DND-41 (cell line): Measurements from ENCODE around the gene NIM1K.

ENCODE experiments used
- ATAC-seq: fragments of 200-7000 bp; cut with Tn5 transposase; 3 replicates; pipeline ENCODE4 v1.9.1; 2021; ENCODE audit warnings: low read depth; ENCODE audit not compliant: insufficient read depth
- DNase-seq: peaks from one replicate; pipeline ENCODE4 v3.0.0-alpha.2; 2020
- H2AFZ ChIP-seq: 2 replicates; pipeline ENCODE4 v1.6.0; 2012; ENCODE audit warnings: low read depth, low read length
- H3K27ac ChIP-seq: 2 replicates; pipeline ENCODE4 v1.5.1; 2012; ENCODE audit warnings: low read length, inconsistent platforms
- H3K27me3 ChIP-seq: fragments of 200-600 bp; sonication (generic); 2 replicates; pipeline ENCODE4 v1.6.0; 2012; ENCODE audit warnings: low read length, mild to moderate bottlenecking, inconsistent platforms; ENCODE audit not compliant: insufficient read depth, poor library complexity
- H3K36me3 ChIP-seq: 2 replicates; pipeline ENCODE4 v1.5.1; 2012; ENCODE audit warnings: low read length, inconsistent platforms; ENCODE audit not compliant: insufficient read depth
- H3K4me1 ChIP-seq: 2 replicates; pipeline ENCODE4 v1.5.1; 2012; ENCODE audit warnings: mild to moderate bottlenecking, low read length; ENCODE audit not compliant: insufficient read depth
- H3K4me2 ChIP-seq: 2 replicates; pipeline ENCODE4 v1.6.0; 2012; ENCODE audit warnings: mild to moderate bottlenecking, moderate library complexity, low read length, inconsistent platforms; ENCODE audit not compliant: insufficient read depth
- H3K4me3 ChIP-seq, 2 experiments: fragments of 200-600 bp in 1 of 2; shearing (Covaris generic) in 1 of 2; 2 replicates each; pipeline ENCODE4 v1.5.1; 2012 to 2016; ENCODE audit warnings: inconsistent platforms in 2 of 2, low read length in 2 of 2, mild to moderate bottlenecking in 2 of 2, low read depth in 1 of 2, moderate library complexity in 1 of 2
- H3K79me2 ChIP-seq: 2 replicates; pipeline ENCODE4 v1.6.0; 2012; ENCODE audit warnings: low read length, inconsistent platforms; ENCODE audit not compliant: insufficient read depth
- H3K9ac ChIP-seq: 2 replicates; pipeline ENCODE4 v1.6.0; 2012; ENCODE audit warnings: low read depth, mild to moderate bottlenecking, inconsistent platforms, low read length, moderate library complexity
- H3K9me3 ChIP-seq: 2 replicates; pipeline ENCODE4 v1.5.1; 2012; ENCODE audit warnings: low read length, moderate library complexity, mild to moderate bottlenecking, inconsistent platforms; ENCODE audit not compliant: insufficient read depth, severe bottlenecking
- H4K20me1 ChIP-seq: 2 replicates; pipeline ENCODE4 v1.6.0; 2012; ENCODE audit warnings: low read length; ENCODE audit not compliant: insufficient read depth
- EZH2 ChIP-seq: IDR thresholded peaks from 3 replicates; pipeline ENCODE4 v1.6.1; 2012; ENCODE audit warnings: borderline replicate concordance, low read depth, mild to moderate bottlenecking, moderate library complexity, low read length, inconsistent platforms; ENCODE audit not compliant: severe bottlenecking
- TF ChIP-seq, protein P1 (sequence below): IDR thresholded peaks from 2 replicates; pipeline ENCODE4 v1.5.1; 2012; ENCODE audit warnings: borderline replicate concordance, low read length, moderate library complexity, mild to moderate bottlenecking; ENCODE audit not compliant: poor library complexity, severe bottlenecking; ENCODE audit errors: extremely low read depth

Gene NIM1K

DNA sequence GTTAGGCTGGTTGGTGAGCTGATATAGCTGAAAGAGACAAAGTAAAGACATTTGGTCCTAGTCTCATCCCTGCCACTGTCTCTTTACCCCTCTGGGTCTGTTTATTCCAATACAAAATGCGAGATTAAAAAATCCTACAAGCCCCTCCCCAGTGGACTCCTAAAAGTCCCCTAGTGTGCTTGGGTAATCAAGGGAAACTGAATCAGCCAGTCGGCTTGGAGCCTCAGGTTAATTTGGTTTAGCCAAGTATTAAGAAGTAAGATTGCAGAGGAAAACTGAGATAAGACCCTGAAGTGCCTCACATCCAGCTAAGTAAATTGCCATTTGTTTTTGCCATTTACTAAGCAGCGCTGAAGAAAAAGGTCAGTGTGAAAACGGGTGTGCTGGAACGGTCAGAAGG is 10.4 kb downstream of the NIM1K start:
- ATAC-seq (no peak), DNase-seq (no peak)
- Histone ChIP-seq H3K4me1 (no peaks in the 10 kb centered on the region), H4K20me1 (no peaks in the 10 kb centered on the region), H3K27ac (no peak overlapping the region), H3K4me3 (no peak overlapping the region), H3K9me3 (no peaks in the 10 kb centered on the region), H3K27me3 (no peaks in the 10 kb centered on the region), H3K36me3 (no peaks in the 10 kb centered on the region), H3K9ac (no peak overlapping the region), H3K79me2 (no peaks in the 10 kb centered on the region), H2AFZ (no peak overlapping the region), H3K4me2 (no peak overlapping the region)
- TF ChIP-seq, protein P1, sequence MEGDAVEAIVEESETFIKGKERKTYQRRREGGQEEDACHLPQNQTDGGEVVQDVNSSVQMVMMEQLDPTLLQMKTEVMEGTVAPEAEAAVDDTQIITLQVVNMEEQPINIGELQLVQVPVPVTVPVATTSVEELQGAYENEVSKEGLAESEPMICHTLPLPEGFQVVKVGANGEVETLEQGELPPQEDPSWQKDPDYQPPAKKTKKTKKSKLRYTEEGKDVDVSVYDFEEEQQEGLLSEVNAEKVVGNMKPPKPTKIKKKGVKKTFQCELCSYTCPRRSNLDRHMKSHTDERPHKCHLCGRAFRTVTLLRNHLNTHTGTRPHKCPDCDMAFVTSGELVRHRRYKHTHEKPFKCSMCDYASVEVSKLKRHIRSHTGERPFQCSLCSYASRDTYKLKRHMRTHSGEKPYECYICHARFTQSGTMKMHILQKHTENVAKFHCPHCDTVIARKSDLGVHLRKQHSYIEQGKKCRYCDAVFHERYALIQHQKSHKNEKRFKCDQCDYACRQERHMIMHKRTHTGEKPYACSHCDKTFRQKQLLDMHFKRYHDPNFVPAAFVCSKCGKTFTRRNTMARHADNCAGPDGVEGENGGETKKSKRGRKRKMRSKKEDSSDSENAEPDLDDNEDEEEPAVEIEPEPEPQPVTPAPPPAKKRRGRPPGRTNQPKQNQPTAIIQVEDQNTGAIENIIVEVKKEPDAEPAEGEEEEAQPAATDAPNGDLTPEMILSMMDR = no peak
- TF ChIP-seq EZH2 = no peak

DNA sequence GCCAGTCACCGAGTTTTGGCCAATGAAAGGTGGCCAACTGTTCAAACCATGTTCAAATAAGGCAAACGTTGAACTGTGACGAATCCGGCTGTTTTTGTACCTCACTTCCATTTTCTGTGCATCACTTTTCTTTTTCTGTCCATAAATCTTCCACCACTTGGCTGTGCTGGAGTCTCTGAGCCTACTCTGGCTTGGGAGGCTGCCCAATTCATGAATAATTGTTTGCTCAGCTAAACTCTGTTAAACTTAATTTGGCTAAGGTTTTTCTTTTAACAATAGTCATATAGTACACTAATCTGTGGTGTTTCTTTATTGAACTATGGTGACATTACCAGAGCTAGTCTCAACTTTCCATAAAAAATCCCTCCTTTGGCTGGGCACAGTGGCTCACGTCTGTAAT is 11.3 kb downstream of the NIM1K start:
- Histone ChIP-seq H3K36me3 (no peaks in the 10 kb centered on the region), H3K4me1 (no peaks in the 10 kb centered on the region), H2AFZ (no peak overlapping the region), H3K9me3 (no peaks in the 10 kb centered on the region), H3K79me2 (no peaks in the 10 kb centered on the region), H3K27ac (no peak overlapping the region), H3K4me3 (no peak overlapping the region), H4K20me1 (no peaks in the 10 kb centered on the region), H3K27me3 (no peaks in the 10 kb centered on the region), H3K4me2 (no peak overlapping the region), H3K9ac (no peak overlapping the region)
- TF ChIP-seq, protein P1 = no peak
- no peak for TF ChIP-seq EZH2
- no peak for ATAC-seq
- DNase-seq = no peak

DNA sequence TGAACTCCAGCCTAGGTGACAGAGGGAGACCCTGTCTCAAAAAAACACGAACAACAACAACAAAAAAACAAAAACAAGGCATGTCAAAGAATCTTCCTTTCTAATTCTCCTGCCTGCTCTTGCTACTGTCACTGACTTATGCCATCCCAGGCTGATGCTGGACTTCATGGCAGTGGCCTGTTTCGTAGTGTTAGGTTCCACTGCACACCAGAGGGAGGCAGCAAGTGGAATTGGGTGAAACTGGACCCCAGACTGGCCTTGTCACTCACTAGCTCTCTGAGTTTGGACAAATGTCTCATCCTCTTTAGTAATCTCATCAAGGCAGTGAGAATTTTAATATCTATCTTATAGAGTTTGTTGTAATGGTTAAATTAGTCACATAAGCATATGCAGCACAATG is 12.9 kb downstream of the NIM1K start:
- TF ChIP-seq, protein P1 = no peak
- TF ChIP-seq EZH2 = no peak
- ATAC-seq (no peak), DNase-seq (no peak)
- Histone ChIP-seq H3K27ac (no peak overlapping the region), H3K4me2 (no peak overlapping the region), H2AFZ (no peak overlapping the region), H3K4me1 (no peaks in the 10 kb centered on the region), H3K79me2 (no peaks in the 10 kb centered on the region), H4K20me1 (no peaks in the 10 kb centered on the region), H3K4me3 (no peak overlapping the region), H3K9ac (no peak overlapping the region), H3K36me3 (no peaks in the 10 kb centered on the region), H3K27me3 (no peaks in the 10 kb centered on the region), H3K9me3 (no peaks in the 10 kb centered on the region)

GRCh38 chr5:43207601-43208000 is 15.6 kb downstream of the NIM1K start:
- H3K36me3 ChIP-seq = no peaks in the 10 kb centered on the region
- no peak for ATAC-seq
- H4K20me1 ChIP-seq = no peaks in the 10 kb centered on the region

More at GRCh38 chr5:43207601-43208000, 15.6 kb downstream of the NIM1K start:
- Histone ChIP-seq H2AFZ (no peak overlapping the region), H3K79me2 (no peaks in the 10 kb centered on the region), H3K9ac (no peak overlapping the region), H3K4me2 (no peak overlapping the region), H3K9me3 (no peaks in the 10 kb centered on the region), H3K4me1 (no peaks in the 10 kb centered on the region), H3K27me3 (no peaks in the 10 kb centered on the region), H3K4me3 (no peak overlapping the region), H3K27ac (no peak overlapping the region)
- DNase-seq = no peak
- TF ChIP-seq, protein P1 = no peak
- no peak for TF ChIP-seq EZH2
